NK-92 (cell line): ENCODE results near the gene MAFG.

Experiments used
- DNase-seq: peaks from one replicate; lab custom pipeline; 2025; ENCODE audit not compliant: unreplicated experiment; lab: John Stamatoyannopoulos, UW

Gene MAFG

DNA sequence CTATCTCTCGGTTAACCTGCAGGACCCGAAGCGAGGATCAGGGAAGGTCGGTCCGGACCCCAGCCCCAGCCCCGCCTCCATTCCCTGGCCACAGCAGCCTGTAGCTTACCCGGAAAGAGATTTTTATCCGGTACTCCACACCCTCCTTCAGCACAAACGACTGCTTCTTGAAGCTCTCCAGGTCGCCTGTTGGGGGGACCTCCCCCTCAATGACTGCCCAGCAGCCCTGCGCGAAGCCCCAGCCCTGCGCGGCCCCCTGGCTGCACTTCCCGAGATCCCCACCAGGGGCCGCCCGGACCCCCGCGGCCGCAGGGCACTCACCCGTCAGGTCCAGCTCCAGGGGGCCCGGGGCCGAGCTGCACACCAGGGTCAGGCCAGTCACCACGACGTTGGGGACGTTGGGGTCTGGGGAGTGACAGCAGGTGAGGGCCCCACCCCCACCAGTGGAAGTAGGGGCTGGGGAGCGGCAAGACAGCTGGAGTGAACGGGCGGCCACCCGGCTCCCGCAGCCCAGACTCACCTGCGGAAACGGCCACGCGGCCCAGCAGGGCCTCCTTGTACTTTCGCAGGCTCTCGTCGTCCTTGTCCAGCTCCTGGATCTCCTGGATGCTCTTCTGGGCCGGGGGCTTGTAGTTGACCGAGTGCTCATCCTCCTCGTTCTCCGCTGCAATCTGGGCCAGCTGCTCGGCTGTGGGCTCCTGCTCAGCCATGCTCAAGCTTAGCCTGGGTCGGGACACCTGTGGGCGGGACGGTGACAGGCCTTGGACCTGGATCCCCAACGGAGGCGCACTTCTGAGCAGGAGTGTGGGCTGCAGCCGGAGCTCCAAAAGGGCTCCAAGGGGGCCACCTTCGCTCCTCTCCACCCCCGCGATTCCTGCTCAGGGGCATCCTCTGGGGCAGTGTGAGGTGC lies 58.1 kb downstream of the MAFG start:
- no peak for DNase-seq

DNA sequence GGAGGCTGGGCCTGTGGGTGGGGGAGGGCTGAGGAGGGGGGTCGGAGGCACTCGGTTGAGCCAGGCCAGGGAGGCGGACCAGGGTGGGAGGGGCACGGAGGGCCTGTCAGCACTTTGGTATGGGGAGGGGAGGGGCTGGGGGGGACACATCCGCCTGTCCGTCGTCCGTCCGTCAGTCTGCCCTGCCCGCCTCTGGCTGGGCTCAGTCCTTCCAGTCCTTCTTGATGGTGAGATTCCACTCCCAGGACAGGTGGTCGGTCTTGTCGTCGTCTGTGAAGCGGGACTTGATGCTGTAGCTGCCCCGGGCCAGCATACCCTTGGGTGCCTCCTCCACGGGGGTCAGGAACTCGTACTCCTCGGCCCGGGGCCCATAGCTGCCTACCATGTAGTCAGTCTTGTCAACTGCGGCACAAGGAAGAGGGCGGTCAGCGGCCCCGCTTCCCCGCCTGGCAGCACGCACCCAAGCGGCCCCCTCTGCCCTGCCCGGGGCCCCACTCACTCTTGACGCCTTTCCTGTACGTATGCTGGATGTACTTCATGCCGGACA lies 58.8 kb downstream of the MAFG start:
- DNase-seq: no peak
